H1 (cell line): ENCODE measurements around the gene ATF7IP. TPM values are rescaled to one million over a fixed set of nuclear protein-coding genes. Genes with fewer than 3 reads are reported as not detected.

ENCODE experiments used
- EP300 ChIP-seq, 2 experiments: IDR thresholded peaks; 1 replicate in 1 of 2; 2 replicates in 1 of 2; pipeline ENCODE4 v1.6.1; 2011 to 2012; ENCODE audit warnings: low read depth in 2 of 2, low read length in 2 of 2, mild to moderate bottlenecking in 2 of 2, borderline replicate concordance in 1 of 2, inconsistent platforms in 1 of 2, moderate library complexity in 1 of 2
- EZH2 ChIP-seq: fragments of 200-600 bp; sonication (generic); IDR thresholded peaks from 2 replicates; pipeline ENCODE4 v1.7.1; 2012; ENCODE audit warnings: low read depth, mild to moderate bottlenecking, moderate library complexity, low read length, inconsistent platforms; ENCODE audit not compliant: severe bottlenecking
- GTF2F1 ChIP-seq: IDR thresholded peaks from 2 replicates; pipeline ENCODE4 v1.6.1; 2012; ENCODE audit warnings: low read depth, low read length, improper control_type of control experiment, borderline replicate concordance
- SIX5 ChIP-seq: IDR thresholded peaks from 2 replicates; pipeline ENCODE4 v1.6.1; 2011; ENCODE audit warnings: mild to moderate bottlenecking, low read depth, low read length
- SP1 ChIP-seq: IDR thresholded peaks from 2 replicates; pipeline ENCODE4 v1.6.1; 2011; ENCODE audit warnings: low read depth, low read length
- TAF1 ChIP-seq: IDR thresholded peaks from 2 replicates; pipeline ENCODE4 v1.6.1; 2011; ENCODE audit warnings: mild to moderate bottlenecking, low read depth, low read length
- TAF7 ChIP-seq: optimal IDR thresholded peaks from 2 replicates; pipeline ENCODE3; 2011; ENCODE audit warnings: low read depth, mild to moderate bottlenecking, inconsistent platforms, low read length, moderate library complexity, borderline replicate concordance
- polyA plus RNA-seq, 7 experiments: library from polyadenylated mRNA; depleted of rRNA in 3 of 7; stranded (reverse) in 5 of 7; unstranded in 2 of 7; fragments of >200 nt in 5 of 7; fragments of 200-250 nt in 2 of 7; gene quantifications; 1 replicate in 5 of 7; 2 replicates in 1 of 7; 4 replicates in 1 of 7; pipeline versions ENCODE4 v1.2.1 to v1.2.3, GENCODE V29; 2011 to 2013; ENCODE audit warnings: missing spikeins in 2 of 7, mixed read lengths in 2 of 7
- total RNA-seq: library from RNA; stranded (reverse); fragmentation: NEBNext Ultra II Directional; extraction: Animal tissue kit (Norgen Biotek cat#: 25700); gene quantifications from 2 replicates; pipeline ENCODE4 v1.2.1, GENCODE V29; 2021
- TF ChIP-seq, protein P1 (sequence below): fragments of 300-600 bp; sonication (generic); IDR thresholded peaks from 2 replicates; pipeline ENCODE4 v1.7.1; 2012; ENCODE audit warnings: low read length, moderate library complexity, mild to moderate bottlenecking, inconsistent platforms; ENCODE audit not compliant: insufficient replicate concordance
- TF ChIP-seq, protein P2 (sequence below): IDR thresholded peaks from 2 replicates; pipeline ENCODE4 v1.6.1; 2012; ENCODE audit warnings: low read length, inconsistent platforms

The ATF7IP gene
- total and polyA plus RNA-seq, 2 of the 8 experiments (the other 6 are each of a cell fraction or from before 2014, with no cell fraction given): 34.2 to 148 TPM

DNA sequence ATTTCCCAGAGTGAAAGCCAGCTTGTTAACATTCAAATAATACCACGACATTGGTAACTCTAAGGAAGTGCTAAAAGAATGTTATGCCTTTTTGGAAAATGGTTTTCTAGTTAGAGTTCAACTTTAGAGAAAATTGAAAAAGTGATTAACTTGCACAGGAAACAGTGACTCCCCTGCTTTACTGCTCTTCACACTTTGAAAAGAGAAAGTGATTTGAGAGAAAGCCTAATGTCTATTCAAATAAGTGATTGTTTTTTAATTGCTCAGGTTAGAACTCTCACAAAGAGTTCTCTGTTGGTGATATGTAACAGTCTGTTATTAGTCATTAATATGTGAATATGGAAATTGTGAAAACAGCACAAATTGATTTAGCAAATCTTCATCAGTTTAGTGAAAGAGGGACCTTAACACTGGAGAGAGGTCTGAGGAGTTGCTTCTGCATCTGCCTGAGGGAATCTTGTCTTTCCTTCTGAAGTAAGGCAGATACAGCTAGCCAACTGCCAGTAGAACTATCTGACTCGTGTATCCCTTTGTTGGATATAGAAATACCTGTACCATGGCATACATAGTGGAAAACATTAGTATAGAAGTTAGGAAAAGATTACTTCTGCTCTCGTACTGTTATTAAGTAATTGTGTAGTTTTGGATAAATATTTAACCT, 25.5 kb downstream of the ATF7IP start (continued):
- TF ChIP-seq TAF1: no peak
- TF ChIP-seq SIX5: no peak
- no peak for TF ChIP-seq EP300 (IDR thresholded peaks at IDR 0.05; ENCODE audit: borderline replicate concordance in 1 of 2, low read depth in 2 of 2, low read length in 2 of 2)
- no peak for TF ChIP-seq EZH2
- TF ChIP-seq, protein P1, sequence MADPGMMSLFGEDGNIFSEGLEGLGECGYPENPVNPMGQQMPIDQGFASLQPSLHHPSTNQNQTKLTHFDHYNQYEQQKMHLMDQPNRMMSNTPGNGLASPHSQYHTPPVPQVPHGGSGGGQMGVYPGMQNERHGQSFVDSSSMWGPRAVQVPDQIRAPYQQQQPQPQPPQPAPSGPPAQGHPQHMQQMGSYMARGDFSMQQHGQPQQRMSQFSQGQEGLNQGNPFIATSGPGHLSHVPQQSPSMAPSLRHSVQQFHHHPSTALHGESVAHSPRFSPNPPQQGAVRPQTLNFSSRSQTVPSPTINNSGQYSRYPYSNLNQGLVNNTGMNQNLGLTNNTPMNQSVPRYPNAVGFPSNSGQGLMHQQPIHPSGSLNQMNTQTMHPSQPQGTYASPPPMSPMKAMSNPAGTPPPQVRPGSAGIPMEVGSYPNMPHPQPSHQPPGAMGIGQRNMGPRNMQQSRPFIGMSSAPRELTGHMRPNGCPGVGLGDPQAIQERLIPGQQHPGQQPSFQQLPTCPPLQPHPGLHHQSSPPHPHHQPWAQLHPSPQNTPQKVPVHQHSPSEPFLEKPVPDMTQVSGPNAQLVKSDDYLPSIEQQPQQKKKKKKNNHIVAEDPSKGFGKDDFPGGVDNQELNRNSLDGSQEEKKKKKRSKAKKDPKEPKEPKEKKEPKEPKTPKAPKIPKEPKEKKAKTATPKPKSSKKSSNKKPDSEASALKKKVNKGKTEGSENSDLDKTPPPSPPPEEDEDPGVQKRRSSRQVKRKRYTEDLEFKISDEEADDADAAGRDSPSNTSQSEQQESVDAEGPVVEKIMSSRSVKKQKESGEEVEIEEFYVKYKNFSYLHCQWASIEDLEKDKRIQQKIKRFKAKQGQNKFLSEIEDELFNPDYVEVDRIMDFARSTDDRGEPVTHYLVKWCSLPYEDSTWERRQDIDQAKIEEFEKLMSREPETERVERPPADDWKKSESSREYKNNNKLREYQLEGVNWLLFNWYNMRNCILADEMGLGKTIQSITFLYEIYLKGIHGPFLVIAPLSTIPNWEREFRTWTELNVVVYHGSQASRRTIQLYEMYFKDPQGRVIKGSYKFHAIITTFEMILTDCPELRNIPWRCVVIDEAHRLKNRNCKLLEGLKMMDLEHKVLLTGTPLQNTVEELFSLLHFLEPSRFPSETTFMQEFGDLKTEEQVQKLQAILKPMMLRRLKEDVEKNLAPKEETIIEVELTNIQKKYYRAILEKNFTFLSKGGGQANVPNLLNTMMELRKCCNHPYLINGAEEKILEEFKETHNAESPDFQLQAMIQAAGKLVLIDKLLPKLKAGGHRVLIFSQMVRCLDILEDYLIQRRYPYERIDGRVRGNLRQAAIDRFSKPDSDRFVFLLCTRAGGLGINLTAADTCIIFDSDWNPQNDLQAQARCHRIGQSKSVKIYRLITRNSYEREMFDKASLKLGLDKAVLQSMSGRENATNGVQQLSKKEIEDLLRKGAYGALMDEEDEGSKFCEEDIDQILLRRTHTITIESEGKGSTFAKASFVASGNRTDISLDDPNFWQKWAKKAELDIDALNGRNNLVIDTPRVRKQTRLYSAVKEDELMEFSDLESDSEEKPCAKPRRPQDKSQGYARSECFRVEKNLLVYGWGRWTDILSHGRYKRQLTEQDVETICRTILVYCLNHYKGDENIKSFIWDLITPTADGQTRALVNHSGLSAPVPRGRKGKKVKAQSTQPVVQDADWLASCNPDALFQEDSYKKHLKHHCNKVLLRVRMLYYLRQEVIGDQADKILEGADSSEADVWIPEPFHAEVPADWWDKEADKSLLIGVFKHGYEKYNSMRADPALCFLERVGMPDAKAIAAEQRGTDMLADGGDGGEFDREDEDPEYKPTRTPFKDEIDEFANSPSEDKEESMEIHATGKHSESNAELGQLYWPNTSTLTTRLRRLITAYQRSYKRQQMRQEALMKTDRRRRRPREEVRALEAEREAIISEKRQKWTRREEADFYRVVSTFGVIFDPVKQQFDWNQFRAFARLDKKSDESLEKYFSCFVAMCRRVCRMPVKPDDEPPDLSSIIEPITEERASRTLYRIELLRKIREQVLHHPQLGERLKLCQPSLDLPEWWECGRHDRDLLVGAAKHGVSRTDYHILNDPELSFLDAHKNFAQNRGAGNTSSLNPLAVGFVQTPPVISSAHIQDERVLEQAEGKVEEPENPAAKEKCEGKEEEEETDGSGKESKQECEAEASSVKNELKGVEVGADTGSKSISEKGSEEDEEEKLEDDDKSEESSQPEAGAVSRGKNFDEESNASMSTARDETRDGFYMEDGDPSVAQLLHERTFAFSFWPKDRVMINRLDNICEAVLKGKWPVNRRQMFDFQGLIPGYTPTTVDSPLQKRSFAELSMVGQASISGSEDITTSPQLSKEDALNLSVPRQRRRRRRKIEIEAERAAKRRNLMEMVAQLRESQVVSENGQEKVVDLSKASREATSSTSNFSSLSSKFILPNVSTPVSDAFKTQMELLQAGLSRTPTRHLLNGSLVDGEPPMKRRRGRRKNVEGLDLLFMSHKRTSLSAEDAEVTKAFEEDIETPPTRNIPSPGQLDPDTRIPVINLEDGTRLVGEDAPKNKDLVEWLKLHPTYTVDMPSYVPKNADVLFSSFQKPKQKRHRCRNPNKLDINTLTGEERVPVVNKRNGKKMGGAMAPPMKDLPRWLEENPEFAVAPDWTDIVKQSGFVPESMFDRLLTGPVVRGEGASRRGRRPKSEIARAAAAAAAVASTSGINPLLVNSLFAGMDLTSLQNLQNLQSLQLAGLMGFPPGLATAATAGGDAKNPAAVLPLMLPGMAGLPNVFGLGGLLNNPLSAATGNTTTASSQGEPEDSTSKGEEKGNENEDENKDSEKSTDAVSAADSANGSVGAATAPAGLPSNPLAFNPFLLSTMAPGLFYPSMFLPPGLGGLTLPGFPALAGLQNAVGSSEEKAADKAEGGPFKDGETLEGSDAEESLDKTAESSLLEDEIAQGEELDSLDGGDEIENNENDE: no peak
- no peak for TF ChIP-seq TAF7
- no peak for TF ChIP-seq SP1
- TF ChIP-seq GTF2F1: no peak
- TF ChIP-seq, protein P2, sequence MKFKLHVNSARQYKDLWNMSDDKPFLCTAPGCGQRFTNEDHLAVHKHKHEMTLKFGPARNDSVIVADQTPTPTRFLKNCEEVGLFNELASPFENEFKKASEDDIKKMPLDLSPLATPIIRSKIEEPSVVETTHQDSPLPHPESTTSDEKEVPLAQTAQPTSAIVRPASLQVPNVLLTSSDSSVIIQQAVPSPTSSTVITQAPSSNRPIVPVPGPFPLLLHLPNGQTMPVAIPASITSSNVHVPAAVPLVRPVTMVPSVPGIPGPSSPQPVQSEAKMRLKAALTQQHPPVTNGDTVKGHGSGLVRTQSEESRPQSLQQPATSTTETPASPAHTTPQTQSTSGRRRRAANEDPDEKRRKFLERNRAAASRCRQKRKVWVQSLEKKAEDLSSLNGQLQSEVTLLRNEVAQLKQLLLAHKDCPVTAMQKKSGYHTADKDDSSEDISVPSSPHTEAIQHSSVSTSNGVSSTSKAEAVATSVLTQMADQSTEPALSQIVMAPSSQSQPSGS: no peak
